Transverse colon (tissue), 3 donors: Measurements from ENCODE around the gene RMND5A.

Experiments
- POLR2A ChIP-seq: fragments of 450-650 bp; IDR thresholded peaks from one replicate; pipeline ENCODE4 v1.6.1; 2016; ENCODE audit warnings: antibody characterized with exemption, mild to moderate bottlenecking, moderate library complexity
- TF ChIP-seq, protein P1 (sequence below), 5 experiments: fragments of 200-600 bp in 3 of 5; fragments of 450-650 bp in 2 of 5; sonication (generic) in 3 of 5; IDR thresholded peaks; 1 replicate in 2 of 5; 2 replicates in 3 of 5; pipeline ENCODE4 v1.5.1; 2016 to 2017; ENCODE audit warnings: antibody characterized with exemption in 5 of 5, inconsistent platforms in 3 of 5, mild to moderate bottlenecking in 2 of 5, moderate library complexity in 1 of 5

DNA sequence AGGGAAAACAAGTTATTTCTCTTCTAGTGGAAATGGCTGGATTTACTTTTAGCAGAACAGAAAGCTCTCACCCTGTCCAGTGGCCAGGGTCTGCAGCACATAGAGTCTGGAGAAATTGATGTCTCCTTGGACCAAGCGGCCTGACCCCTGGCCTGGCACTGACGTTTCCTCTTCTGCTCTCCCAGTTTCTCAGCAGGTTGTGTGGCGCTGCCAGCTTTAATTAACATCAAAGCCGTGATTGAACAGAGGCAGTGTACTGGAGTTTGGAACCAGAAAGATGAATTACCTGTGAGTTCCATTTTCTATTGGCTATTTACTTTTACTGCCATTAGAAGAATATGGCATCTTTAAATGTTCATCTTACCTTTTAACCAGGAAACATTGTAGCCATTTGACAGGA lies 49.7 kb downstream of the RMND5A start:
- TF ChIP-seq, protein P1, sequence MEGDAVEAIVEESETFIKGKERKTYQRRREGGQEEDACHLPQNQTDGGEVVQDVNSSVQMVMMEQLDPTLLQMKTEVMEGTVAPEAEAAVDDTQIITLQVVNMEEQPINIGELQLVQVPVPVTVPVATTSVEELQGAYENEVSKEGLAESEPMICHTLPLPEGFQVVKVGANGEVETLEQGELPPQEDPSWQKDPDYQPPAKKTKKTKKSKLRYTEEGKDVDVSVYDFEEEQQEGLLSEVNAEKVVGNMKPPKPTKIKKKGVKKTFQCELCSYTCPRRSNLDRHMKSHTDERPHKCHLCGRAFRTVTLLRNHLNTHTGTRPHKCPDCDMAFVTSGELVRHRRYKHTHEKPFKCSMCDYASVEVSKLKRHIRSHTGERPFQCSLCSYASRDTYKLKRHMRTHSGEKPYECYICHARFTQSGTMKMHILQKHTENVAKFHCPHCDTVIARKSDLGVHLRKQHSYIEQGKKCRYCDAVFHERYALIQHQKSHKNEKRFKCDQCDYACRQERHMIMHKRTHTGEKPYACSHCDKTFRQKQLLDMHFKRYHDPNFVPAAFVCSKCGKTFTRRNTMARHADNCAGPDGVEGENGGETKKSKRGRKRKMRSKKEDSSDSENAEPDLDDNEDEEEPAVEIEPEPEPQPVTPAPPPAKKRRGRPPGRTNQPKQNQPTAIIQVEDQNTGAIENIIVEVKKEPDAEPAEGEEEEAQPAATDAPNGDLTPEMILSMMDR (IDR thresholded peaks at IDR 0.05): no peak
- no peak for TF ChIP-seq POLR2A
